Measurements from ENCODE around the gene FXYD5.

- TF ChIP-seq CTCF (IDR thresholded peaks at IDR 0.05) (no peak), POLR2AphosphoS5 (IDR thresholded peaks at IDR 0.05) (no peak)
These were observed 9.7 kb upstream of the FXYD5 start for GRCh38 chr19:35144600-35145436.
